Endothelial cell of umbilical vein (primary cell): Measurements from ENCODE around the gene SPIRE2. TPM values are rescaled to one million over a fixed set of nuclear protein-coding genes. Genes with fewer than 3 reads are reported as not detected.

Experiments used
- BruUV-seq: library from RNA; stranded (reverse); fragments of 400-500 nt; replicated peaks from 2 replicates; lab custom pipeline; 2021; lab: Mats Ljungman, UMichigan
- CTCF ChIA-PET: fragments of 300-600, 350-600 bp; sonication (Branson Sonifier 250); formaldehyde crosslinking; loops from one replicate; lab custom pipeline; 2021; ENCODE audit warnings: antibody characterized with exemption, inconsistent platforms; lab: Charles Lee
- POLR2A ChIA-PET: fragments of 300-600, 350-600 bp; sonication (Branson Sonifier 250); formaldehyde crosslinking; loops from one replicate; lab custom pipeline; 2021; ENCODE audit warnings: antibody characterized with exemption, inconsistent platforms; lab: Charles Lee
- DNase-seq: peaks from one replicate; pipeline ENCODE4 v3.0.0-alpha.2; 2011; ENCODE audit warnings: low read depth, low spot score
- FAIRE-seq: peaks from 2 replicates; lab custom pipeline; 2011; peaks lifted over from hg19 to GRCh38; lab: Jason Lieb, UNC
- H2AFZ ChIP-seq: 2 replicates; pipeline ENCODE4 v1.6.0; 2012; ENCODE audit warnings: low read depth, low read length, control low read depth, inconsistent platforms
- H3K27ac ChIP-seq: 2 replicates; pipeline ENCODE4 v1.5.1; 2011; ENCODE audit warnings: low read depth, mild to moderate bottlenecking, control low read depth, low read length, moderate library complexity; ENCODE audit not compliant: insufficient read depth
- H3K27me3 ChIP-seq, 2 experiments: 2 replicates each; pipeline versions ENCODE4 v1.6.0 to v1.6.1; 2011; ENCODE audit warnings: low read length in 2 of 2, mixed read lengths in 1 of 2; ENCODE audit not compliant: control insufficient read depth in 2 of 2, insufficient read depth in 2 of 2
- H3K36me3 ChIP-seq, 2 experiments: 2 replicates in 1 of 2; 3 replicates in 1 of 2; pipeline ENCODE4 v1.5.1; 2011; ENCODE audit warnings: low read length in 2 of 2, mild to moderate bottlenecking in 1 of 2, moderate library complexity in 1 of 2; ENCODE audit not compliant: control insufficient read depth in 2 of 2, insufficient read depth in 2 of 2; ENCODE audit errors: extremely low read depth in 1 of 2
- H3K4me1 ChIP-seq: 3 replicates; pipeline ENCODE4 v1.5.1; 2011; ENCODE audit warnings: mild to moderate bottlenecking, low read length; ENCODE audit not compliant: control insufficient read depth, insufficient read depth; ENCODE audit errors: extremely low read depth
- H3K4me2 ChIP-seq: 2 replicates; pipeline ENCODE4 v1.6.1; 2011; ENCODE audit warnings: low read length, control low read depth, mixed read lengths; ENCODE audit not compliant: insufficient read depth
- H3K4me3 ChIP-seq, 3 experiments: fragments of 200-600 bp in 1 of 3; sonication (generic), shearing (Covaris generic) in 1 of 3; replicated peaks in 1 of 3; 2 replicates each; pipeline ENCODE4 v1.5.1; 2011 to 2016; ENCODE audit warnings: control low read depth in 3 of 3, low read length in 3 of 3, mild to moderate bottlenecking in 2 of 3, inconsistent platforms in 1 of 3, low read depth in 1 of 3, moderate library complexity in 1 of 3; ENCODE audit not compliant: insufficient read depth in 1 of 3
- H3K79me2 ChIP-seq: 2 replicates; pipeline ENCODE4 v1.6.0; 2012; ENCODE audit warnings: low read length, inconsistent platforms; ENCODE audit not compliant: control insufficient read depth, insufficient read depth
- H3K9ac ChIP-seq: replicated peaks from 2 replicates; pipeline ENCODE3; 2011; ENCODE audit warnings: low read length, control low read depth; ENCODE audit not compliant: insufficient read depth; ENCODE audit errors: extremely low read depth
- H3K9me1 ChIP-seq: replicated peaks from 3 replicates; pipeline ENCODE4 v1.6.0; 2011; ENCODE audit warnings: mild to moderate bottlenecking, low read length; ENCODE audit not compliant: control insufficient read depth, insufficient read depth; ENCODE audit errors: extremely low read depth
- H3K9me3 ChIP-seq: replicated peaks from 2 replicates; pipeline ENCODE4 v1.5.1; 2012; ENCODE audit warnings: low read length, inconsistent platforms; ENCODE audit not compliant: control insufficient read depth, insufficient read depth
- H4K20me1 ChIP-seq: replicated peaks from 2 replicates; pipeline ENCODE3; 2011; ENCODE audit warnings: mild to moderate bottlenecking, low read length; ENCODE audit not compliant: control insufficient read depth, insufficient read depth; ENCODE audit errors: extremely low read depth
- CTCF ChIP-seq, 2 donors: IDR thresholded peaks; 1 replicate in 1 of 2; 2 replicates in 1 of 2; pipeline ENCODE4 v1.5.1; 2011; ENCODE audit warnings: low read length in 2 of 2, mild to moderate bottlenecking in 2 of 2, moderate library complexity in 2 of 2, control low read depth in 1 of 2, inconsistent platforms in 1 of 2, low read depth in 1 of 2; ENCODE audit not compliant: insufficient read depth in 1 of 2; ENCODE audit errors: extremely low read depth in 1 of 2
- EZH2 ChIP-seq: IDR thresholded peaks from 2 replicates; pipeline ENCODE4 v1.6.1; 2012; ENCODE audit warnings: borderline replicate concordance, low read depth, mild to moderate bottlenecking, moderate library complexity, low read length, inconsistent platforms; ENCODE audit not compliant: severe bottlenecking
- GATA2 ChIP-seq: IDR thresholded peaks from 2 replicates; pipeline ENCODE4 v1.7.0; 2011; ENCODE audit warnings: low read depth, mild to moderate bottlenecking, moderate library complexity, mixed read lengths, low read length; ENCODE audit not compliant: insufficient read length, insufficient read depth
- JUN ChIP-seq: IDR thresholded peaks from 2 replicates; pipeline ENCODE4 v1.6.1; 2011; ENCODE audit warnings: borderline replicate concordance, low read depth; ENCODE audit not compliant: insufficient read length, insufficient read depth
- MAX ChIP-seq: IDR thresholded peaks from 2 replicates; pipeline ENCODE4 v1.6.1; 2011; ENCODE audit not compliant: insufficient read depth, insufficient read length
- MYC ChIP-seq: IDR thresholded peaks from one replicate; pipeline ENCODE4 v1.6.1; 2011; ENCODE audit warnings: mild to moderate bottlenecking, low read depth, low read length
- POLR2A ChIP-seq: IDR thresholded peaks from 2 replicates; pipeline ENCODE4 v1.6.1; 2012; ENCODE audit warnings: low read depth, mild to moderate bottlenecking, control low read depth, low read length
- POLR2AphosphoS5 ChIP-seq: IDR thresholded peaks from 2 replicates; pipeline ENCODE4 v1.6.1; 2012; ENCODE audit warnings: low read depth, mild to moderate bottlenecking, control low read depth, low read length, moderate library complexity; ENCODE audit not compliant: insufficient read depth
- dilution Hi-C: fragments of 300-500 bp; cut with MboI; formaldehyde crosslinking; loops from one replicate; pipeline ENCODE4 v1.15.0; 2019; ENCODE audit warnings: low sequenced_read_pairs; ENCODE audit not compliant: extremely low pct_ligation_motif_present
- intact Hi-C: fragments of 100-400 bp; cut with micrococcal nuclease; formaldehyde crosslinking; loops from one replicate; pipeline ENCODE4 v1.10.0; 2022
- polyA plus RNA-seq, 4 experiments: library from polyadenylated mRNA; depleted of rRNA in 3 of 4; stranded (reverse) in 3 of 4; unstranded in 1 of 4; fragments of >200 nt; gene quantifications; 2 replicates each; pipeline versions ENCODE4 v1.2.1 to v1.2.3, GENCODE V29; 2011 to 2012; ENCODE audit warnings: missing spikeins in 1 of 4
- total RNA-seq: library from RNA; stranded (reverse); gene quantifications from 2 replicates; pipeline ENCODE4 v1.2.3, GENCODE V29; 2021

Gene SPIRE2
- total and polyA plus RNA-seq, 2 donors (not counting 3 experiments of a cell fraction or from before 2014, with no cell fraction given): 1.2 to 3.1 TPM

DNA sequence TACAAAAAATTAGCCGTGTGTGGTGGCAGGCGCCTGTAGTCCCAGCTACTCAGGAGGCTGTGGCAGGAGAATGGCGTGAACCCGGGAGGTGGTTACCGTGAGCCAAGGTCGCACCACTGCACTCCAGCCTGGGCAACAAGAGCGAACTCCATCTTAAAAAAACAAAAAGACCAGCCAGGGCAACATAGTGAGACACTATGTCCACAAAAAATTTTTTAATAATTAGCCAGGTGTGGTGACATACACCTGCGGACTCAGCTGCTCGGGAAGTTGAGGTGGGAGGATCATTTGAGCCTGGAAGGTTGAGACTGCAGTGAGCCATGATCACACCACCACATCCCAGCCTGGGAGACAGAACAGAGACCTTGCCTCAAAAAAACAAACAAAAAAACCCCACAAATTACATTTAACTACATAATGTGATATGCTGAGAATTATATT lies 40.9 kb upstream of the SPIRE2 start:
- no peak overlapping the region for H3K4me3 ChIP-seq
- H2AFZ ChIP-seq: no peak overlapping the region
- no peak overlapping the region for H3K27ac ChIP-seq
- CTCF ChIA-PET: no interaction called here
- H3K4me1 ChIP-seq: no peaks in the 10 kb centered on the region
- no peaks in the 10 kb centered on the region for H3K9me3 ChIP-seq
- FAIRE-seq (no peak), DNase-seq (no peak)
- H3K79me2 ChIP-seq: no peaks in the 10 kb centered on the region
- no peak overlapping the region for H3K4me2 ChIP-seq
- no peaks in the 10 kb centered on the region for H3K27me3 ChIP-seq
- dilution Hi-C loops: no loop called here
- TF ChIP-seq EZH2 (no peak), POLR2AphosphoS5 (no peak), JUN (no peak), MYC (no peak), CTCF (IDR thresholded peaks at IDR 0.05; ENCODE audit: extremely low read depth in 1 of 2, insufficient read depth in 1 of 2, low read depth in 1 of 2, low read length in 2 of 2) (no peak), GATA2 (no peak), MAX (no peak), POLR2A (no peak)
- H3K36me3 ChIP-seq: peaks cover 0 to 6% of the 10 kb centered on the region in 2 experiments
- no peaks in the 10 kb centered on the region for H3K9me1 ChIP-seq
- no peak overlapping the region for H3K9ac ChIP-seq
- POLR2A ChIA-PET: no interaction called here
- intact Hi-C loops: no loop called here
- H4K20me1 ChIP-seq: no peaks in the 10 kb centered on the region
- no TSS peak for BruUV-seq
